Measurements from ENCODE around the gene GLI3. TPM values are rescaled to one million over a fixed set of nuclear protein-coding genes. Genes with fewer than 3 reads are reported as not detected.

Gene GLI3
- total and polyA plus RNA-seq, 2 of the 4 experiments (the other 2 are of a cell fraction) = 1.3 to 3.9 TPM

DNA sequence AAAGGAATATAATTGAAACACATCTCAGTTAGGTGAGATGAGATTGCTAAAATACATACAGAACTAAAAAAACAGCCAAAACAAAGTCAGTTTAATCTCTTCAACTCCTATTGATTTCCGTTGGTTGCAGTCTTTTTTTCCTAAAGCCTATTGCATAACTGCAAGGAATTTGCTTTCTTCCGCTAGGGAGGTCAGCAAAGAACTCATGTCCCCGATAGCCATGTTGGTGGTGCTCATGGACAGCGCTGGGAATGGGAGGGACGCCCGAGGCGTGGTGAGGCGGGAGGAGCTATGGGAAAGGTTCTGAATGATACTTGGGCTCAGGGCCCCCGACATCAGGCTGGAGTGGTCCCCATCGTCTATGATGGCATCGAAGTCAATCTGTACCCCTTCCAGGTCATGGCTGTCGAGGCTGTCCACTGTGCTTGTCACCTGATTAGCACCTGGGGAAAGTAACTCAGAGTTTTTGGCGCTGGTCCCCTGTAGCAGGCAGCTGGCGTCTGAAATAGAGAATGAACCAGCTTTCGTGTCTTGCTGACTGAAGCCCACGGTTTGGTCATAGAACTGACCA is 272.7 kb downstream of the GLI3 start:
- Histone ChIP-seq H2BK5ac (ENCODE audit: low read depth, low read length, poor library complexity, severe bottlenecking) (no peak overlapping the region), H3K18ac (ENCODE audit: low read depth, low read length) (no peak overlapping the region), H2BK15ac (ENCODE audit: low read depth, low read length) (no peak overlapping the region), H3K27ac (ENCODE audit: insufficient read depth, low read length) (no peak overlapping the region), H3K4me2 (ENCODE audit: low read depth, low read length) (no peak overlapping the region), H2AFZ (replicated peaks; ENCODE audit: low read length, poor library complexity) (no peak overlapping the region), H3K14ac (replicated peaks; ENCODE audit: low read depth, low read length) (no peak overlapping the region), H4K8ac (ENCODE audit: low read depth in 2 of 2, low read length in 2 of 2) (no peak overlapping the region), H3K79me1 (ENCODE audit: low read depth in 1 of 2, low read length in 2 of 2) (no peaks in the 10 kb centered on the region), H2BK20ac (ENCODE audit: low read depth, low read length) (no peak overlapping the region), H2AK9ac (replicated peaks; ENCODE audit: low read depth, low read length, poor library complexity) (no peak overlapping the region), H3K56ac (ENCODE audit: extremely low read depth, insufficient read depth, low read length) (no peak overlapping the region), H3K9me1 (ENCODE audit: insufficient read depth, low read length) (no peaks in the 10 kb centered on the region; the same call in 1 of the 2 replicates), H2BK120ac (ENCODE audit: low read depth, low read length) (no peak overlapping the region), H4K20me1 (ENCODE audit: insufficient read depth, low read length) (no peaks in the 10 kb centered on the region; the same call in 1 of the 2 replicates), H3K27me3 (ENCODE audit: control insufficient read depth, insufficient read depth, low read length) (no peaks in the 10 kb centered on the region), H3K4me1 (ENCODE audit: control insufficient read depth, insufficient read depth, low read length) (peaks cover 7% of the 10 kb centered on the region), H2AK5ac (ENCODE audit: low read depth, low read length) (no peak overlapping the region), H4K5ac (ENCODE audit: low read depth, low read length) (no peak overlapping the region), H3K9me3 (ENCODE audit: control insufficient read depth, insufficient read depth, low read length) (no peaks in the 10 kb centered on the region), H3K23ac (ENCODE audit: low read depth, low read length) (no peak overlapping the region), H3K4me3 (ENCODE audit: insufficient read depth, low read depth, low read length) (no peak overlapping the region), H3K4ac (ENCODE audit: low read depth, low read length) (no peak overlapping the region), H3K36me3 (ENCODE audit: control insufficient read depth, insufficient read depth, low read length) (peaks cover 41% of the 10 kb centered on the region), H3K9ac (ENCODE audit: low read depth, low read length) (no peak overlapping the region), H4K91ac (ENCODE audit: insufficient read depth, low read depth, low read length) (no peak overlapping the region)
- WGBS, 2 experiments (ENCODE audit: extremely low coverage in 2 of 2, insufficient read length in 1 of 2) = 87% methylated on average over 11 of the region's 16 CpGs; no CpG with 5 or more reads in 1 of the 2 experiments
- ChIA-PET CTCF (interaction anchor here (1.2 kb wide), 1 partner anchor 22 kb away, joined by 3 read pairs; no protein-coding TSS in a partner anchor), POLR2A (ENCODE audit: unreplicated experiment) (no interaction called here)
- intact Hi-C loops (cut with micrococcal nuclease) = no loop called here
- dilution Hi-C loops (cut with HindIII; ENCODE audit: low sequenced_read_pairs, unreplicated experiment) = no loop called here
- DNase-seq = no peak
- no TSS peak for BruUV-seq (replicated peaks)
- 0 out of 2 replicates have a peak, but pooled peaks have one; percentile 7 for TF ChIP-seq CEBPB (IDR thresholded peaks at IDR 0.05; ENCODE audit: low read depth, low read length)
- TF ChIP-seq SMC3 (IDR thresholded peaks at IDR 0.05; ENCODE audit: low read depth, low read length) = no peak
- no peak for TF ChIP-seq MAZ (IDR thresholded peaks at IDR 0.05; ENCODE audit: borderline replicate concordance, low read depth, low read length)
- in situ Hi-C loops (cut with MboI; ENCODE audit: low sequenced_read_pairs) = no loop called here
- ATAC-seq (ENCODE audit: low read depth) = no peak

Data from IMR-90 (cell line).